ENCODE measurements around the gene CRY1. TPM values are rescaled to one million over a fixed set of nuclear protein-coding genes. Genes with fewer than 3 reads are reported as not detected.

Gene CRY1
- total and polyA plus RNA-seq, 2 of the 4 experiments (the other 2 are of a cell fraction) = 5.9 to 9.9 TPM

DNA sequence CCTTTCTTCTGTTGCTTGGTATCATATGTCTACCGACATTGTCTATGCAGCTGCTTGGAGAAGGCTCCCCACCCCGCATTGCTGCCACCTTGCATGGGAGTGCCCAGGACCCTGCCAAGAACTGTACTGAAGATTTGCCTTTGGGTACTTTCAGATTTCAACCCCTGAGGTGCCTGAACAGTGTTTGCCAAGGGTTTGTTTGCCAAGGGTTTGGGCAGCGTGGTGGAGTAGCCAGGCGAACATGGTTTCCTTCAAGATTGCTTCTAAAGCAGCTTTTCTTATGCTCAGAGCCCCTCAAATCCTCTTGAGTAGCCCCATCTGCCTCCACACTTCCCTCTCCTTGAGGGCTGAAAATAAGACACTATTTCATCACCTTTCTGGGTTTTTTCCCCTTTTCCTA lies 25.3 kb upstream of the CRY1 start:
- ChIA-PET POLR2A (ENCODE audit: unreplicated experiment) (no interaction called here), CTCF (no interaction called here)
- Histone ChIP-seq H2BK5ac (ENCODE audit: low read depth, low read length, poor library complexity, severe bottlenecking) (no peak overlapping the region), H2AK9ac (replicated peaks; ENCODE audit: low read depth, low read length, poor library complexity) (no peak overlapping the region), H3K9me1 (ENCODE audit: insufficient read depth, low read length) (no peaks in the 10 kb centered on the region), H3K9me3 (ENCODE audit: control insufficient read depth, insufficient read depth, low read length) (no peaks in the 10 kb centered on the region), H3K36me3 (ENCODE audit: control insufficient read depth, insufficient read depth, low read length) (no peaks in the 10 kb centered on the region), H4K5ac (ENCODE audit: low read depth, low read length) (no peak overlapping the region), H2AK5ac (ENCODE audit: low read depth, low read length) (no peak overlapping the region), H3K9ac (ENCODE audit: low read depth, low read length) (no peak overlapping the region), H3K4me1 (ENCODE audit: control insufficient read depth, insufficient read depth, low read length) (no peaks in the 10 kb centered on the region), H2AFZ (replicated peaks; ENCODE audit: low read length, poor library complexity) (no peak overlapping the region), H3K27ac (ENCODE audit: insufficient read depth, low read length) (no peak overlapping the region), H3K4ac (ENCODE audit: low read depth, low read length) (no peak overlapping the region), H3K56ac (ENCODE audit: extremely low read depth, insufficient read depth, low read length) (no peak overlapping the region), H3K4me2 (ENCODE audit: low read depth, low read length) (no peak overlapping the region), H2BK15ac (ENCODE audit: low read depth, low read length) (no peak overlapping the region), H4K91ac (ENCODE audit: insufficient read depth, low read depth, low read length) (no peak overlapping the region), H3K79me1 (ENCODE audit: low read depth in 1 of 2, low read length in 2 of 2) (no peaks in the 10 kb centered on the region), H3K23ac (ENCODE audit: low read depth, low read length) (no peak overlapping the region), H3K27me3 (ENCODE audit: control insufficient read depth, insufficient read depth, low read length) (peaks cover 37% of the 10 kb centered on the region), H2BK20ac (ENCODE audit: low read depth, low read length) (no peak overlapping the region), H4K8ac (ENCODE audit: low read depth in 2 of 2, low read length in 2 of 2) (no peak overlapping the region), H3K18ac (ENCODE audit: low read depth, low read length) (no peak overlapping the region), H3K14ac (replicated peaks; ENCODE audit: low read depth, low read length) (no peak overlapping the region), H3K4me3 (ENCODE audit: insufficient read depth, low read depth, low read length) (no peak overlapping the region), H4K20me1 (ENCODE audit: insufficient read depth, low read length) (no peaks in the 10 kb centered on the region), H2BK120ac (ENCODE audit: low read depth, low read length) (no peak overlapping the region)
- TF ChIP-seq RCOR1 (IDR thresholded peaks at IDR 0.05; ENCODE audit: insufficient replicate concordance, low read length) = no peak
- TF ChIP-seq RFX5 (IDR thresholded peaks at IDR 0.05; ENCODE audit: low read depth, low read length) = no peak
- TF ChIP-seq MAZ (IDR thresholded peaks at IDR 0.05; ENCODE audit: borderline replicate concordance, low read depth, low read length) = no peak
- TF ChIP-seq NFE2L2 (IDR thresholded peaks at IDR 0.05; ENCODE audit: low read depth, low read length) = no peak
- no peak for TF ChIP-seq SMC3 (IDR thresholded peaks at IDR 0.05; ENCODE audit: low read depth, low read length)
- TF ChIP-seq, protein P1, sequence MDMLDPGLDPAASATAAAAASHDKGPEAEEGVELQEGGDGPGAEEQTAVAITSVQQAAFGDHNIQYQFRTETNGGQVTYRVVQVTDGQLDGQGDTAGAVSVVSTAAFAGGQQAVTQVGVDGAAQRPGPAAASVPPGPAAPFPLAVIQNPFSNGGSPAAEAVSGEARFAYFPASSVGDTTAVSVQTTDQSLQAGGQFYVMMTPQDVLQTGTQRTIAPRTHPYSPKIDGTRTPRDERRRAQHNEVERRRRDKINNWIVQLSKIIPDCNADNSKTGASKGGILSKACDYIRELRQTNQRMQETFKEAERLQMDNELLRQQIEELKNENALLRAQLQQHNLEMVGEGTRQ (IDR thresholded peaks at IDR 0.05; ENCODE audit: low read depth, low read length) = no peak
- TF ChIP-seq, protein P2, sequence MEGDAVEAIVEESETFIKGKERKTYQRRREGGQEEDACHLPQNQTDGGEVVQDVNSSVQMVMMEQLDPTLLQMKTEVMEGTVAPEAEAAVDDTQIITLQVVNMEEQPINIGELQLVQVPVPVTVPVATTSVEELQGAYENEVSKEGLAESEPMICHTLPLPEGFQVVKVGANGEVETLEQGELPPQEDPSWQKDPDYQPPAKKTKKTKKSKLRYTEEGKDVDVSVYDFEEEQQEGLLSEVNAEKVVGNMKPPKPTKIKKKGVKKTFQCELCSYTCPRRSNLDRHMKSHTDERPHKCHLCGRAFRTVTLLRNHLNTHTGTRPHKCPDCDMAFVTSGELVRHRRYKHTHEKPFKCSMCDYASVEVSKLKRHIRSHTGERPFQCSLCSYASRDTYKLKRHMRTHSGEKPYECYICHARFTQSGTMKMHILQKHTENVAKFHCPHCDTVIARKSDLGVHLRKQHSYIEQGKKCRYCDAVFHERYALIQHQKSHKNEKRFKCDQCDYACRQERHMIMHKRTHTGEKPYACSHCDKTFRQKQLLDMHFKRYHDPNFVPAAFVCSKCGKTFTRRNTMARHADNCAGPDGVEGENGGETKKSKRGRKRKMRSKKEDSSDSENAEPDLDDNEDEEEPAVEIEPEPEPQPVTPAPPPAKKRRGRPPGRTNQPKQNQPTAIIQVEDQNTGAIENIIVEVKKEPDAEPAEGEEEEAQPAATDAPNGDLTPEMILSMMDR (conservative IDR thresholded peaks at IDR 0.05; ENCODE audit: low read depth, low read length) = no peak
- TF ChIP-seq RAD21 (IDR thresholded peaks at IDR 0.05; ENCODE audit: low read length) = no peak
- BruUV-seq (replicated peaks) = no TSS peak
- DNase-seq = no peak
- ATAC-seq (ENCODE audit: low read depth) = no peak
- intact Hi-C loops (cut with micrococcal nuclease) = no loop called here
- in situ Hi-C loops (cut with MboI; ENCODE audit: low sequenced_read_pairs) = no loop called here
- no CpG with 5 or more reads among the region's 4 CpGs for WGBS, 2 experiments (ENCODE audit: extremely low coverage in 2 of 2, insufficient read length in 1 of 2)
- dilution Hi-C loops (cut with HindIII; ENCODE audit: low sequenced_read_pairs, unreplicated experiment) = no loop called here

Measured in IMR-90 (cell line).